Activated CD8-positive, alpha-beta memory T cell treated with anti-CD3 and anti-CD28 coated beads for 36 hours (primary cell): ENCODE data around the gene KDM2A. TPM values are rescaled to one million over a fixed set of nuclear protein-coding genes. Genes with fewer than 3 reads are reported as not detected.

Experiments used
- CTCF ChIA-PET: fragments of 350-600 bp; sonication (Branson Sonifier 250); formaldehyde crosslinking; loops from one replicate; lab custom pipeline; 2021; ENCODE audit warnings: antibody characterized with exemption; lab: Charles Lee
- POLR2A ChIA-PET: fragments of 350-600 bp; sonication (Branson Sonifier 250); formaldehyde crosslinking; loops from one replicate; lab custom pipeline; 2021; ENCODE audit warnings: antibody characterized with exemption; lab: Charles Lee
- total RNA-seq, 2 experiments: library from RNA; stranded (reverse); gene quantifications; one replicate each; pipeline ENCODE4 v1.2.3, GENCODE V29; 2021

The KDM2A gene
- total RNA-seq = 10 to 100 TPM; 85.3 to 87.6 TPM

GRCh38 chr11:67118801-67119584, at the start of gene KDM2A:
TSS of gene KDM2A (plus strand) at chr11:67119263. CDS start at chr11:67121317, 2,054 bp downstream.
- ChIA-PET CTCF (interaction anchor here (0.6 to 1.0 kb wide), 2 partner anchors 29 to 36 kb away, joined by 3 read pairs; no protein-coding TSS in a partner anchor), POLR2A (interaction anchor here (0.5 to 0.6 kb wide), 2 partner anchors 37 to 188 kb away, joined by 3 to 4 read pairs; no protein-coding TSS in a partner anchor)

- ChIA-PET CTCF (interaction anchor here (0.6 to 5.1 kb wide), 6 partner anchors 9 to 53 kb away, joined by 3 to 16 read pairs (median 6); partner anchors contain the start of gene RHOD), POLR2A (no interaction called here)
Measured at GRCh38 chr11:67071420-67072284, 47.4 kb upstream of the KDM2A start.

- ChIA-PET CTCF (interaction anchor here (1.0 to 5.1 kb wide), 6 partner anchors 9 to 20 kb away, joined by 3 to 16 read pairs (median 7); partner anchors contain the start of gene RHOD), POLR2A (interaction anchor here (0.9 kb wide), 1 partner anchor 18 kb away, joined by 3 read pairs; no protein-coding TSS in a partner anchor)
Measured at GRCh38 chr11:67072295-67072694, 46.8 kb upstream of the KDM2A start.

- POLR2A ChIA-PET = no interaction called here
- CTCF ChIA-PET = interaction anchor here (0.7 to 2.9 kb wide), 3 partner anchors 18 to 190 kb away, joined by 3 to 11 read pairs (median 3); partner anchors contain the start of gene RHOD
Measured at GRCh38 chr11:67073908-67074307, 45.2 kb upstream of the KDM2A start.

- CTCF ChIA-PET = interaction anchor here (0.7 kb wide), 1 partner anchor 216 kb away, joined by 3 read pairs; no protein-coding TSS in a partner anchor
- POLR2A ChIA-PET = no interaction called here
Measured at GRCh38 chr11:67076202-67076601, 42.9 kb upstream of the KDM2A start.

- POLR2A ChIA-PET = no interaction called here
- CTCF ChIA-PET = interaction anchor here (1.2 to 3.7 kb wide), 2 partner anchors 8 to 38 kb away, joined by 3 to 16 read pairs; no protein-coding TSS in a partner anchor
Measured at GRCh38 chr11:67079065-67079705, 39.9 kb upstream of the KDM2A start.

GRCh38 chr11:67082071-67082791, 36.8 kb upstream of the KDM2A start:
- POLR2A ChIA-PET = interaction anchor here (0.5 kb wide), 1 partner anchor 37 kb away, joined by 3 read pairs; the partner anchor contains the start of gene KDM2A

GRCh38 chr11:67083786-67084366, 35.2 kb upstream of the KDM2A start:
- POLR2A ChIA-PET = no interaction called here
- CTCF ChIA-PET = interaction anchor here (0.6 to 1.9 kb wide), 5 partner anchors 36 to 130 kb away, joined by 3 to 6 read pairs (median 4); no protein-coding TSS in a partner anchor

More at GRCh38 chr11:67082071-67082791, 36.8 kb upstream of the KDM2A start:
- CTCF ChIA-PET = interaction anchor here (0.6 to 3.7 kb wide), 6 partner anchors 11 to 694 kb away, joined by 3 to 16 read pairs (median 4); no protein-coding TSS in a partner anchor

GRCh38 chr11:67085617-67086016, 33.4 kb upstream of the KDM2A start:
- ChIA-PET POLR2A (no interaction called here), CTCF (no interaction called here)

- ChIA-PET POLR2A (no interaction called here), CTCF (no interaction called here)
Measured at GRCh38 chr11:67090717-67091116, 28.3 kb upstream of the KDM2A start.

- ChIA-PET POLR2A (no interaction called here), CTCF (interaction anchor here (0.7 to 1.2 kb wide), 3 partner anchors 14 to 41 kb away, joined by 3 read pairs; no protein-coding TSS in a partner anchor)
Measured at GRCh38 chr11:67095214-67095507, 23.9 kb upstream of the KDM2A start.

GRCh38 chr11:67098799-67099429, 20.1 kb upstream of the KDM2A start:
- ChIA-PET CTCF (no interaction called here), POLR2A (no interaction called here)

- ChIA-PET POLR2A (no interaction called here), CTCF (no interaction called here)
Measured at GRCh38 chr11:67099831-67100324, 19.2 kb upstream of the KDM2A start.

- POLR2A ChIA-PET = interaction anchor here (0.6 kb wide), 1 partner anchor 113 kb away, joined by 3 read pairs; no protein-coding TSS in a partner anchor
- CTCF ChIA-PET = interaction anchor here (0.7 to 0.9 kb wide), 2 partner anchors 22 to 49 kb away, joined by 3 to 4 read pairs; no protein-coding TSS in a partner anchor
Measured at GRCh38 chr11:67102664-67103063, 16.4 kb upstream of the KDM2A start.

- ChIA-PET POLR2A (no interaction called here), CTCF (interaction anchor here (0.7 kb wide), 1 partner anchor 379 kb away, joined by 5 read pairs; no protein-coding TSS in a partner anchor)
Measured at GRCh38 chr11:67105964-67106363, 13.1 kb upstream of the KDM2A start.

- ChIA-PET CTCF (no interaction called here), POLR2A (interaction anchor here (0.6 kb wide), 1 partner anchor 56 kb away, joined by 4 read pairs; no protein-coding TSS in a partner anchor)
Measured at GRCh38 chr11:67111261-67111660, 7.8 kb upstream of the KDM2A start.

GRCh38 chr11:67113231-67113721, 5.8 kb upstream of the KDM2A start:
- ChIA-PET CTCF (interaction anchor here (0.7 kb wide), 1 partner anchor 32 kb away, joined by 3 read pairs; no protein-coding TSS in a partner anchor), POLR2A (no interaction called here)
